SK-N-SH (cell line): ENCODE results near the gene ZNF837.

Experiments used
- EZH2phosphoT487 ChIP-seq: fragments of 200-600 bp; sonication (generic); IDR thresholded peaks from 2 replicates; pipeline ENCODE4 v1.6.1; 2017; ENCODE audit warnings: low read depth, mixed run types, mild to moderate bottlenecking, antibody characterized with exemption, moderate library complexity, borderline replicate concordance
- NFIC ChIP-seq: IDR thresholded peaks from 2 replicates; pipeline ENCODE4 v1.4.0; 2012; ENCODE audit warnings: borderline replicate concordance
- RAD21 ChIP-seq: IDR thresholded peaks from 2 replicates; pipeline ENCODE4 v1.6.1; 2012; ENCODE audit warnings: mild to moderate bottlenecking, low read length
- TF ChIP-seq, protein P1 (sequence below): fragments of 200-600 bp; sonication (generic); IDR thresholded peaks from 2 replicates; pipeline ENCODE4 v1.6.1; 2017; ENCODE audit warnings: antibody characterized with exemption, mild to moderate bottlenecking, moderate library complexity

DNA sequence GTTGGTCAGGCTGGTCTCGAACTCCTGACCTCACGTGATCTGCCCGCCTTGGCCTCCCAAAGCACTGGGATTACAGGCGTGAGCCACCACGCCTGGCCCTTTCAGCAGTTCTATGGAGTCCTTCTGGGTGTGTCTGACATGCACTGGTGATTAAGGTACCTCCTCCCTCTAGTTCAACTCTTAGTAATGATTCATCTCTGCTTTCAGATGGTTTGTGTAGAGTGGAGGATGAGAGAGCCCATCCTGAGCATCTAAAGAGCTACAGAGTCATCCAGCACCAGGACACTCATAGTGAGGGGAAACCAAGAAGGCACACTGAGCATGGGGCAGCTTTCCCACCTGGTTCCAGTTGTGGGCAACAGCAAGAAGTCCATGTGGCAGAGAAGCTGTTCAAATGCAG is 35.8 kb upstream of the ZNF837 start:
- TF ChIP-seq NFIC (no peak), RAD21 (no peak), EZH2phosphoT487 (no peak)
- TF ChIP-seq, protein P1, sequence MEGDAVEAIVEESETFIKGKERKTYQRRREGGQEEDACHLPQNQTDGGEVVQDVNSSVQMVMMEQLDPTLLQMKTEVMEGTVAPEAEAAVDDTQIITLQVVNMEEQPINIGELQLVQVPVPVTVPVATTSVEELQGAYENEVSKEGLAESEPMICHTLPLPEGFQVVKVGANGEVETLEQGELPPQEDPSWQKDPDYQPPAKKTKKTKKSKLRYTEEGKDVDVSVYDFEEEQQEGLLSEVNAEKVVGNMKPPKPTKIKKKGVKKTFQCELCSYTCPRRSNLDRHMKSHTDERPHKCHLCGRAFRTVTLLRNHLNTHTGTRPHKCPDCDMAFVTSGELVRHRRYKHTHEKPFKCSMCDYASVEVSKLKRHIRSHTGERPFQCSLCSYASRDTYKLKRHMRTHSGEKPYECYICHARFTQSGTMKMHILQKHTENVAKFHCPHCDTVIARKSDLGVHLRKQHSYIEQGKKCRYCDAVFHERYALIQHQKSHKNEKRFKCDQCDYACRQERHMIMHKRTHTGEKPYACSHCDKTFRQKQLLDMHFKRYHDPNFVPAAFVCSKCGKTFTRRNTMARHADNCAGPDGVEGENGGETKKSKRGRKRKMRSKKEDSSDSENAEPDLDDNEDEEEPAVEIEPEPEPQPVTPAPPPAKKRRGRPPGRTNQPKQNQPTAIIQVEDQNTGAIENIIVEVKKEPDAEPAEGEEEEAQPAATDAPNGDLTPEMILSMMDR: no peak
